HL-60 (cell line): ENCODE data around the gene IGFBP3.

Source experiments
- CTCF ChIP-seq: IDR thresholded peaks from one replicate; pipeline ENCODE4 v1.5.1; 2011; ENCODE audit warnings: low read length, control low read depth, inconsistent platforms; ENCODE audit not compliant: insufficient read depth
- POLR2AphosphoS5 ChIP-seq: IDR thresholded peaks from 2 replicates; pipeline ENCODE4 v1.6.1; 2012; ENCODE audit warnings: low read depth

GRCh38 chr7:45889367-45890067 lies 31.6 kb downstream of the IGFBP3 start:
- TF ChIP-seq CTCF, result no peak
- TF ChIP-seq POLR2AphosphoS5, result no peak
